ENCODE measurements around the gene RIC8B. TPM values are rescaled to one million over a fixed set of nuclear protein-coding genes. Genes with fewer than 3 reads are reported as not detected.

The RIC8B gene
- polyA plus RNA-seq, 3 donors = 2.7 to 3.8 (median 2.7) TPM

DNA sequence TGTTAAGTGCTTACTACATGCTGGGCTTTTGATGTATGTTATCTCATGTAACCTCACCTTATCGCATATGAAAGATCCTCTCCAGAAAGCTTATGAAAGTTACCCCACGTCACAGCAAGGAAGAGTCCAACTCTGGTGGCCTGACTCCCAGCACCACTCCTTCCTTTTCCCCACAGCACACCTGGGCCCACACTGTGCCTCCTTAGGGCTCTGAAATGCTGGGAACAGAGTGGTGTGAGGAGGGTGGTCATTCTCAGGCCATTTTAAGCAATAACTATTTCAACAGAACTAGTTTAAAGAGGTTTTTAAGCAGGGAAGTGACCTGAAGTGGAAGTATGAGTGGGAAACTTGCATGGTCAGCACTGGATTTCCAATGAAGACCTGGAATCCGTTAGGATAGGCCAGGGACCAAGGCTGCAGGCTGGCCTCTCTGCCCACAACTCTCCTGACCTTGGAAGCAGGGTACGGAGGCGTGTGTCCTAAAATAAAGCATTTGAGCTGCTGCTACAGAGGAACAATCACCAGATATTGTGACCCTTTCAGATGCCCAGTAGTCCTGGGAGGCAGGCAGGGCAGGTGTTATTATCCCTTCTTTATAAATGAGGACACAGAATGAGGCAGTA is 114.0 kb downstream of the RIC8B start:
- Histone ChIP-seq H3K4me1 (ENCODE audit: control insufficient read depth in 1 of 2, insufficient read depth in 2 of 2, low read length in 2 of 2) (no peaks in the 10 kb centered on the region), H3K36me3 (replicated peaks in 1 of 2; ENCODE audit: control insufficient read depth in 1 of 2, insufficient read depth in 2 of 2, low read length in 2 of 2) (peaks cover 0 to 28% of the 10 kb centered on the region in 2 donors), H3K79me2 (ENCODE audit: insufficient read depth, low read length) (no peaks in the 10 kb centered on the region), H3K27me3 (ENCODE audit: control insufficient read depth in 2 of 2, insufficient read depth in 2 of 2, low read length in 2 of 2) (peaks cover 94 to 96% of the 10 kb centered on the region in 2 donors), H3K27ac (ENCODE audit: low read depth in 1 of 2, low read length in 2 of 2) (no peak overlapping the region), H4K20me1 (ENCODE audit: insufficient read depth, low read length) (peaks cover 4% of the 10 kb centered on the region), H3K4me3 (replicated peaks in 1 of 3; ENCODE audit: low read depth in 2 of 3, low read length in 3 of 3) (no peak overlapping the region), H3K4me2 (replicated peaks; ENCODE audit: extremely low read depth, low read length, poor library complexity, severe bottlenecking) (no peak overlapping the region), H2AFZ (ENCODE audit: insufficient read depth, low read depth, low read length, poor library complexity, severe bottlenecking) (no peak overlapping the region), H3K9me3 (replicated peaks in 1 of 2; ENCODE audit: control insufficient read depth in 1 of 2, insufficient read depth in 1 of 2, low read length in 2 of 2) (peaks cover 0 to 26% of the 10 kb centered on the region in 2 donors), H3K9ac (ENCODE audit: insufficient read depth, low read length, poor library complexity, severe bottlenecking) (no peak overlapping the region)
- intact Hi-C loops (cut with micrococcal nuclease) = no loop called here
- Mint-ChIP-seq H3K4me1 (no peaks in the 10 kb centered on the region), H3K9me3 (peaks cover 0 to 14% (median 3%) of the 10 kb centered on the region in 7 donors), H3K4me3 (peak overlapping the region in 1 of 2 donors; percentile 64), H3K27ac (no peak overlapping the region), H3K36me3 (peaks cover 51 to 60% of the 10 kb centered on the region in 2 donors), H3K27me3 (ENCODE audit: low read depth in 3 of 3) (peaks cover 84 to 93% (median 91%) of the 10 kb centered on the region in 3 donors)
- TF ChIP-seq, protein P1, sequence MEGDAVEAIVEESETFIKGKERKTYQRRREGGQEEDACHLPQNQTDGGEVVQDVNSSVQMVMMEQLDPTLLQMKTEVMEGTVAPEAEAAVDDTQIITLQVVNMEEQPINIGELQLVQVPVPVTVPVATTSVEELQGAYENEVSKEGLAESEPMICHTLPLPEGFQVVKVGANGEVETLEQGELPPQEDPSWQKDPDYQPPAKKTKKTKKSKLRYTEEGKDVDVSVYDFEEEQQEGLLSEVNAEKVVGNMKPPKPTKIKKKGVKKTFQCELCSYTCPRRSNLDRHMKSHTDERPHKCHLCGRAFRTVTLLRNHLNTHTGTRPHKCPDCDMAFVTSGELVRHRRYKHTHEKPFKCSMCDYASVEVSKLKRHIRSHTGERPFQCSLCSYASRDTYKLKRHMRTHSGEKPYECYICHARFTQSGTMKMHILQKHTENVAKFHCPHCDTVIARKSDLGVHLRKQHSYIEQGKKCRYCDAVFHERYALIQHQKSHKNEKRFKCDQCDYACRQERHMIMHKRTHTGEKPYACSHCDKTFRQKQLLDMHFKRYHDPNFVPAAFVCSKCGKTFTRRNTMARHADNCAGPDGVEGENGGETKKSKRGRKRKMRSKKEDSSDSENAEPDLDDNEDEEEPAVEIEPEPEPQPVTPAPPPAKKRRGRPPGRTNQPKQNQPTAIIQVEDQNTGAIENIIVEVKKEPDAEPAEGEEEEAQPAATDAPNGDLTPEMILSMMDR (IDR thresholded peaks at IDR 0.05) = no peak
- WGBS (ENCODE audit: insufficient coverage) = 97% methylated on average over 3 of the region's 5 CpGs
- DNase-seq = no peak

DNA sequence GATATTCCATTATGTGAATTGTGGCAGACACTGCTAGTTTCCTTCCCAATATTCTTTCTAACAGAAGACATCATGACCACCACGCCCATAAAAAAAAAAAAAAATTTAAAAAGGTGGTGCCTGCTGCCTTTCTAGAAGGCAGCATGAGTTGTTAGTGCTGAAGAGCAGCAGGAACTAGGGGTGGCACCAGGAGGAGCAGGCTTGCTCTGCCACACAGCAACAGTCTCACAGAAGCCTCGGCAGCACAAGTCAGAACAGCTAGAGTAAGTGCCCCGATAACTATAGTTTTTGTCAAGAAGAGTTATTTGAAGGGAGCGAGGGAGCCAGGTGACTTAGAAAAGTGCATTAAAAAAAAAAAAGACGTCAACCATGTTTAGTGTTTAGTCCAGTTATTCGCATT is 114.8 kb downstream of the RIC8B start:
- Mint-ChIP-seq H3K36me3 (peaks cover 42 to 52% of the 10 kb centered on the region in 2 donors), H3K4me1 (no peaks in the 10 kb centered on the region), H3K9me3 (peaks cover 0 to 14% (median 3%) of the 10 kb centered on the region in 7 donors), H3K27ac (no peak overlapping the region), H3K4me3 (peak overlapping the region in 1 of 2 donors; percentile 82), H3K27me3 (ENCODE audit: low read depth in 3 of 3) (peaks cover 85 to 93% (median 91%) of the 10 kb centered on the region in 3 donors)
- TF ChIP-seq, protein P1 (IDR thresholded peaks at IDR 0.05) = no peak
- H3K4me3 ChIP-seq (replicated peaks in 1 of 3; ENCODE audit: low read depth in 2 of 3, low read length in 3 of 3) = no peak overlapping the region
- H3K36me3 ChIP-seq (replicated peaks in 1 of 2; ENCODE audit: control insufficient read depth in 1 of 2, insufficient read depth in 2 of 2, low read length in 2 of 2) = peaks cover 0 to 28% of the 10 kb centered on the region in 2 donors
- no peak overlapping the region for H3K9ac ChIP-seq (ENCODE audit: insufficient read depth, low read length, poor library complexity, severe bottlenecking)
- H3K4me1 ChIP-seq (ENCODE audit: control insufficient read depth in 1 of 2, insufficient read depth in 2 of 2, low read length in 2 of 2) = no peaks in the 10 kb centered on the region
- H3K27me3 ChIP-seq (ENCODE audit: control insufficient read depth in 2 of 2, insufficient read depth in 2 of 2, low read length in 2 of 2) = peaks cover 96% of the 10 kb centered on the region in 2 donors
- H3K4me2 ChIP-seq (replicated peaks; ENCODE audit: extremely low read depth, low read length, poor library complexity, severe bottlenecking) = no peak overlapping the region
- H3K9me3 ChIP-seq (replicated peaks in 1 of 2; ENCODE audit: control insufficient read depth in 1 of 2, insufficient read depth in 1 of 2, low read length in 2 of 2) = peaks cover 0 to 26% of the 10 kb centered on the region in 2 donors
- H3K27ac ChIP-seq (ENCODE audit: low read depth in 1 of 2, low read length in 2 of 2) = no peak overlapping the region
- intact Hi-C loops (cut with micrococcal nuclease) = no loop called here
- no peak for DNase-seq
- 95% methylated on average over 4 of the region's 6 CpGs for WGBS (ENCODE audit: insufficient coverage)
- H2AFZ ChIP-seq (ENCODE audit: insufficient read depth, low read depth, low read length, poor library complexity, severe bottlenecking) = no peak overlapping the region
- H3K79me2 ChIP-seq (ENCODE audit: insufficient read depth, low read length) = no peaks in the 10 kb centered on the region
- H4K20me1 ChIP-seq (ENCODE audit: insufficient read depth, low read length) = peaks cover 4% of the 10 kb centered on the region

Measured in CD14-positive monocyte (primary cell).